ENCODE measurements around the gene TNNI3K. TPM values are rescaled to one million over a fixed set of nuclear protein-coding genes. Genes with fewer than 3 reads are reported as not detected.

The TNNI3K gene
- total RNA-seq, 6 experiments from 2014 or later: not detected

DNA sequence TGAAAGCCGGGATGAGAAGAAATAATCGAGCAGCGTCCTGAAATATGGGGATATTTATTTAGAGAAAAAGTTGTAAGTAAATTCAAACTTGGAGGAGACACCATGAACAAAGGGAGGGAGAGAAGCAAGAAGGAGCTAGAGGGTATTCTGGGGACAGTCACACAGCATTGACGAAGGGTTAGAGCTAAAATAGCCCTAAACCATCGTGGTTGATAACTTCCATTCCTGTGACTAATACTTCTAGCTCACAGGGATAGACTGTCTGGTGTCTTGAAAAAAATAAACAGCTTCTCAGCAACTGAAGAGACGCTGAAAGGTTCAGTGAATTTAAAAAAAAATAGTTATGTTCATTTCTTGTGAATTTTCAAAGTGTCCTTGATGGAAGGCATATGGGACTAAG lies 190.5 kb downstream of the TNNI3K start:
- DNase-seq: no peak
- Mint-ChIP-seq H3K36me3 (ENCODE audit: low read depth) (no peaks in the 10 kb centered on the region; the same call in 1 of the 2 replicates), H3K4me1 (ENCODE audit: low read depth) (no peaks in the 10 kb centered on the region), H3K27me3 (ENCODE audit: insufficient read depth) (no peaks in the 10 kb centered on the region), H3K9me3 (peaks cover 31% of the 10 kb centered on the region), H3K4me3 (no peak overlapping the region), H3K27ac (no peak overlapping the region)
- TF ChIP-seq, protein P1, sequence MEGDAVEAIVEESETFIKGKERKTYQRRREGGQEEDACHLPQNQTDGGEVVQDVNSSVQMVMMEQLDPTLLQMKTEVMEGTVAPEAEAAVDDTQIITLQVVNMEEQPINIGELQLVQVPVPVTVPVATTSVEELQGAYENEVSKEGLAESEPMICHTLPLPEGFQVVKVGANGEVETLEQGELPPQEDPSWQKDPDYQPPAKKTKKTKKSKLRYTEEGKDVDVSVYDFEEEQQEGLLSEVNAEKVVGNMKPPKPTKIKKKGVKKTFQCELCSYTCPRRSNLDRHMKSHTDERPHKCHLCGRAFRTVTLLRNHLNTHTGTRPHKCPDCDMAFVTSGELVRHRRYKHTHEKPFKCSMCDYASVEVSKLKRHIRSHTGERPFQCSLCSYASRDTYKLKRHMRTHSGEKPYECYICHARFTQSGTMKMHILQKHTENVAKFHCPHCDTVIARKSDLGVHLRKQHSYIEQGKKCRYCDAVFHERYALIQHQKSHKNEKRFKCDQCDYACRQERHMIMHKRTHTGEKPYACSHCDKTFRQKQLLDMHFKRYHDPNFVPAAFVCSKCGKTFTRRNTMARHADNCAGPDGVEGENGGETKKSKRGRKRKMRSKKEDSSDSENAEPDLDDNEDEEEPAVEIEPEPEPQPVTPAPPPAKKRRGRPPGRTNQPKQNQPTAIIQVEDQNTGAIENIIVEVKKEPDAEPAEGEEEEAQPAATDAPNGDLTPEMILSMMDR (IDR thresholded peaks at IDR 0.05): no peak

DNA sequence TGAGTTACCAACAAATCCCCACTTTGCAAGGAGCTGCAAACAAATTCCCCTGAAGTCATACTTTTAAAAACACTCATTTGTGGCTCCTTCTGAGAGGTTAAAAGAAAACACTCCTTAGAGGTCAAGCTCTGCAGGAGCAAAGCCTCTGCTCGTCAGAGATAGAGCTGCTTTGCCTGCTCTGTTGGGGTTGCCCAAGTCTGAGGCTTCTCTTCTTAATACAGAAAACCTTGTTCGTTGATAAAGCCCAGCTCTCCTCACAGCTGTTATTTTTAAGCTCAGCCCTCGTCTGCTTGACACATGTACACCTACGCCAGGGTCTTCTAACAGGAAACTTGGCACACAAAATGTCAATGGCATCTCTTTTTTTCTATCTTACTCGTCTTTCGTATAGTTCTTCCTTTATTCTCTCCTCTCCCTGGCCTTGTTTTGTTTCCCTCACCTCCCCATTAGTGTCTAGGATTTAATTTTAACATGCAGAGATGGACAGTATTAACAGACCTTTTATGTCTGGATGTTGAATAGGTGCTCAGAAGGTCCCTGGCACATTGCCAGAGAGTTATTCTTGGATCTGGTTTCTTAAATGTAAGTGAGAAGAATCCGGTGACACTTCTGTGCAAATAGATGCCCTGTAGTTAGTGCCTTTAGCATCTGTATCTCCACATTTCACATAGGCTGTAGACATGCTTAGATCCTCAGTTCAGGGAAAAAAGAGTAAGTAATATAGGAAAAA lies 191.2 kb downstream of the TNNI3K start:
- peaks cover 31% of the 10 kb centered on the region for H3K9me3 Mint-ChIP-seq
- H3K4me1 Mint-ChIP-seq (ENCODE audit: low read depth): no peaks in the 10 kb centered on the region
- TF ChIP-seq, protein P1 (IDR thresholded peaks at IDR 0.05): no peak
- H3K4me3 Mint-ChIP-seq: no peak overlapping the region
- no peaks in the 10 kb centered on the region; the same call in 1 of the 2 replicates for H3K36me3 Mint-ChIP-seq (ENCODE audit: low read depth)
- no peaks in the 10 kb centered on the region for H3K27me3 Mint-ChIP-seq (ENCODE audit: insufficient read depth)
- no peak overlapping the region for H3K27ac Mint-ChIP-seq
- no peak for DNase-seq

DNA sequence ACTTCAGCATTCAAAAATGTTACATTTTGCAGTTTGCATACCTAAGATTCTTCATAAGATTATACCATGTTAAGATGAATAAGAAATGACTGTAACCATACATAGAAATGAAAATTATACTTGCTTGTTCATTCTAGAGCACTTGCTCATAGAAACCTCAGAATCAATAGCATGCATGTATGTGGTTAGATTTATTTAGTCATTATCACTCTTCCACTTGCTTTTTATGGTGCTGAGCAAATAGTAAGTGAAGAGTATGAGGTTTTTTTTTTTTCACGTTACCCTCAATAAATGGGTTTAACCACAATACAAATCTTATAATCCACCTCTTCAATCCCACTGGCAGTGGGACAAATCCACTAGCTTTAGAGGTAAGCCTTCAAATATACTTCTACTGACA lies 192.5 kb downstream of the TNNI3K start:
- TF ChIP-seq, protein P1 (IDR thresholded peaks at IDR 0.05): no peak
- Mint-ChIP-seq H3K9me3 (peaks cover 36% of the 10 kb centered on the region), H3K4me1 (ENCODE audit: low read depth) (no peaks in the 10 kb centered on the region), H3K36me3 (ENCODE audit: low read depth) (no peaks in the 10 kb centered on the region; the same call in 1 of the 2 replicates), H3K4me3 (no peak overlapping the region), H3K27ac (no peak overlapping the region), H3K27me3 (ENCODE audit: insufficient read depth) (no peaks in the 10 kb centered on the region)
- no peak for DNase-seq

DNA sequence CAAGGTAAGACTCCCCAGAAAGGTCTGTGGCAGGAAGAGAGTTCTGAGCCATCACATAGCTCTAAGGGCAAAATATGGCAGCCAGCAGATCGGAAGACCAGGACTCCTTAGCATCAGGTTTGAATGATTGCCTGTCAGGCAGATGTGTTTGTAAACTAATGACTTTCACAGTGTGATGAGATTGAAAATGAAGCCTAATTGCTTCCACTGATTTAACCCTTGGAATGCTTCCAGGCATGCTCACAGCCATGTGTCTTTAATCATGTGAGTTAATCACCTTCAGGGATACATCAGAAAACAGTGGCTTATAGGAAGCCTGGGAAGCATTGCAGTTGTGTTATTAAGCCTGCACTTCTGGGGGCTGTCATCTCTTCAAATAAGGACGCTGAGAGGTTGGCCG lies 194.4 kb downstream of the TNNI3K start:
- H3K36me3 Mint-ChIP-seq (ENCODE audit: low read depth): no peaks in the 10 kb centered on the region; the same call in 1 of the 2 replicates
- no peak overlapping the region for H3K27ac Mint-ChIP-seq
- no peaks in the 10 kb centered on the region for H3K27me3 Mint-ChIP-seq (ENCODE audit: insufficient read depth)
- TF ChIP-seq, protein P1 (IDR thresholded peaks at IDR 0.05): no peak
- DNase-seq: no peak
- peaks cover 45% of the 10 kb centered on the region for H3K9me3 Mint-ChIP-seq
- H3K4me1 Mint-ChIP-seq (ENCODE audit: low read depth): no peaks in the 10 kb centered on the region
- no peak overlapping the region for H3K4me3 Mint-ChIP-seq

DNA sequence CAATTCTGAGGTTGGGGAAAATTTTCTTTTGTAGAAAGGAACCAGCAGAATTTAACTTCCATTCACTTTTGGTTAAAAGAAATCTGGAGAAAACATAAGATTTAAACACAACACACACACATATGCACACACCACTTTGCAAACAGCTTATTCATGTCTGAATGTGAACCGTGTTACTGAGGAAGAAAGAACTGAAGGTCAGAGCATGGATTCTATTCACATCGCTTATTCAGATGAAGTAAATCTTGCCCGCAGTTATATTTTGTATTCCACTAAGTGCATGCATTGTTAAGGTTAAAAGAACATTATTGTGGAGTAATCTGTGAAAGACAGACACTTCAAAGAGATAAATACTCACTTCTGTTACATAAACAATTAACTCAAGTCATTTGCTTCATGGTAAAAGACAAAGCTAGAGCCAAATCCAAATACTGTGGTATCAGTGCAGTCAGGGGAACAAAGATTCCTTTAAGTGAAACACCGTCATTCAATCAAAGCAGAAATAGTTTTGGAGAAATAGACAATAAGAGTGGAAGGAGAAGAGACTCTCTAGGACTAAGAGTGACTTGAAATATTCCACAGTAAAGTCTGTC lies 195.3 kb downstream of the TNNI3K start:
- no peak overlapping the region for H3K4me3 Mint-ChIP-seq
- no peak overlapping the region for H3K27ac Mint-ChIP-seq
- H3K27me3 Mint-ChIP-seq (ENCODE audit: insufficient read depth): no peaks in the 10 kb centered on the region
- H3K9me3 Mint-ChIP-seq: peaks cover 39% of the 10 kb centered on the region
- H3K36me3 Mint-ChIP-seq (ENCODE audit: low read depth): no peaks in the 10 kb centered on the region; the same call in 1 of the 2 replicates
- DNase-seq: no peak
- no peaks in the 10 kb centered on the region for H3K4me1 Mint-ChIP-seq (ENCODE audit: low read depth)
- TF ChIP-seq, protein P1 (IDR thresholded peaks at IDR 0.05): no peak

Data from HFFc6 (cell line).